Measurements from ENCODE around the gene NUS1.
"Not testable (repeated sequence)": the region's sequence is repeated elsewhere in the genome, so short reads cannot be mapped to it uniquely, and the experiment has no call there.

Gene NUS1

GRCh38 chr6:117674991-117675657 is at the start of gene NUS1:
Gene NUS1, plus strand, starts transcription at chr6:117675469. Its CDS starts 202 bp downstream, at chr6:117675671.
- peak; percentile 99 for DNase-seq (ENCODE audit: low read depth)

GRCh38 chr6:117627533-117627932 is 47.7 kb upstream of the NUS1 start:
- DNase-seq (ENCODE audit: low read depth): no peak

GRCh38 chr6:117629119-117629660 is 46.1 kb upstream of the NUS1 start:
- DNase-seq (ENCODE audit: low read depth): no peak

- DNase-seq (ENCODE audit: low read depth): no peak
These were observed 37.5 kb upstream of the NUS1 start for GRCh38 chr6:117637770-117638169.

- no peak for DNase-seq (ENCODE audit: low read depth)
These were observed 32.3 kb upstream of the NUS1 start for GRCh38 chr6:117642976-117643375.

GRCh38 chr6:117651984-117652383 is 23.3 kb upstream of the NUS1 start:
- not testable (repeated sequence) for DNase-seq (ENCODE audit: low read depth)

- no peak for DNase-seq (ENCODE audit: low read depth)
These were observed 21.3 kb upstream of the NUS1 start for GRCh38 chr6:117653949-117654348.

- no peak for DNase-seq (ENCODE audit: low read depth)
These were observed 19.9 kb upstream of the NUS1 start for GRCh38 chr6:117655380-117655779.

GRCh38 chr6:117666881-117667280 is 8.4 kb upstream of the NUS1 start:
- no peak for DNase-seq (ENCODE audit: low read depth)

GRCh38 chr6:117668736-117669135 is 6.5 kb upstream of the NUS1 start:
- no peak for DNase-seq (ENCODE audit: low read depth)

- DNase-seq (ENCODE audit: low read depth): no peak
These were observed 766 bp upstream of the NUS1 start for GRCh38 chr6:117674503-117674902.

- not testable (repeated sequence) for DNase-seq (ENCODE audit: low read depth)
These were observed 511 bp downstream of the NUS1 start for GRCh38 chr6:117675658-117676301.

GRCh38 chr6:117676577-117677218 is 1.4 kb downstream of the NUS1 start:
- no peak for DNase-seq (ENCODE audit: low read depth)

- DNase-seq (ENCODE audit: low read depth): no peak
These were observed 2.4 kb downstream of the NUS1 start for GRCh38 chr6:117677553-117678141.

GRCh38 chr6:117681162-117681741 is 6.0 kb downstream of the NUS1 start:
- no peak for DNase-seq (ENCODE audit: low read depth)

- DNase-seq (ENCODE audit: low read depth): no peak
These were observed 9.5 kb downstream of the NUS1 start for GRCh38 chr6:117684749-117685148.

GRCh38 chr6:117685359-117685758 is 10.1 kb downstream of the NUS1 start:
- no peak for DNase-seq (ENCODE audit: low read depth)

GRCh38 chr6:117687021-117687648 is 11.9 kb downstream of the NUS1 start:
- no peak for DNase-seq (ENCODE audit: low read depth)

GRCh38 chr6:117689584-117689983 is 14.3 kb downstream of the NUS1 start:
- not testable (repeated sequence) for DNase-seq (ENCODE audit: low read depth)

- no peak for DNase-seq (ENCODE audit: low read depth)
These were observed 31.2 kb downstream of the NUS1 start for GRCh38 chr6:117706504-117706903.

GRCh38 chr6:117706936-117707509 is 31.8 kb downstream of the NUS1 start:
- DNase-seq (ENCODE audit: low read depth): not testable (repeated sequence)

Measured in stimulated activated CD8-positive, alpha-beta memory T cell treated with anti-CD3 and anti-CD28 coated beads, Interleukin-7, amount 100 ng/mL, for 24 hours (primary cell).